SK-N-MC (cell line): ENCODE results near the gene ACBD3.

Source experiments
- EZH2 ChIP-seq: fragments of 200-600 bp; sonication (generic); IDR thresholded peaks from one replicate; pipeline ENCODE4 v1.6.1; 2017; ENCODE audit warnings: antibody characterized with exemption
- POLR2AphosphoS5 ChIP-seq: IDR thresholded peaks from 2 replicates; pipeline ENCODE4 v1.6.1; 2012; ENCODE audit warnings: mild to moderate bottlenecking, low read depth, low read length, borderline replicate concordance

DNA sequence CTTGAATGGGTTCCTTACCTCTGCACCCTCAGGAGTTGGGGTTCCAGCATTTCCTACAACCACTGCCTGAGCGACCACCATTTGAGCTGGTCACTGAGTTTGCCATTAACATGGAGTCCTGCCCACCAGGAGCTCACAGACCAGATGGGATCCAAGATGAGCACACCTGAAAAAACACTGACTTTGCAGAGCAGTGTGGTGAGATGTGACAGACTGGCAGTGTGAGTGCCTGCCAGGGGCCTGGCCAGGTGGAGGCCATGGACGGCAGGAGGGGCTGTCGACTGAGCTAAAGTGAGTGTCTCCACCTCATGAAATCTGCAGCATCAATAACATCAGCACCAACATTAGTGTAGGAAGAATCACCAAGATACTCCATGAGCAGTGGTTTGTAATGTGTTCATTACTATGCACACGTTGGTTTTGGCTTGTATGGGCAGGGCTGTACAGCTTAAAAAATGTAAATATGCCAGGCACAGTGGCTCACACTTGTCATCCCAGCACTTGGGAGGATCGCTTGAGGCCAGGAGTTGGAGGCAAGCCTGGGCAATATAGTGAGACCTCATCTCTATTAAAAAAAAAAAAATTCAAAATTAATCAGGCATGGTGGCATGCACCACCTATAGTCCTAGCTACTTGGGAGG is 24.8 kb upstream of the ACBD3 start:
- TF ChIP-seq EZH2, result no peak
- TF ChIP-seq POLR2AphosphoS5, result no peak
